MM.1S (cell line): ENCODE data around the gene CDC45.

Experiments
- CTCF ChIP-seq: fragments of 300-600 bp; sonication (generic); IDR thresholded peaks from 2 replicates; pipeline ENCODE4 v1.5.1; 2016; ENCODE audit warnings: antibody characterized with exemption, low read length, mixed read lengths
- EZH2 ChIP-seq: fragments of 300-600 bp; sonication (generic); optimal IDR thresholded peaks from 2 replicates; pipeline ENCODE3; 2017; ENCODE audit warnings: low read depth, mild to moderate bottlenecking, antibody characterized with exemption, low read length, mixed read lengths

GRCh38 chr22:19466848-19467752 is 12.6 kb upstream of the CDC45 start:
- TF ChIP-seq CTCF (no peak), EZH2 (no peak)
